ENCODE measurements around the gene MMP7.

Gene MMP7

GRCh38 chr11:102493524-102493923 lies 37.0 kb downstream of the MMP7 start:
- DNase-seq (ENCODE audit: low spot score): no peak

- no peak for DNase-seq (ENCODE audit: low spot score)
Measured at GRCh38 chr11:102491969-102492368, 38.6 kb downstream of the MMP7 start.

GRCh38 chr11:102489186-102490145 lies 41.1 kb downstream of the MMP7 start:
- no peak for DNase-seq (ENCODE audit: low spot score)

- DNase-seq (ENCODE audit: low spot score): no peak
Measured at GRCh38 chr11:102488208-102488607, 42.3 kb downstream of the MMP7 start.

GRCh38 chr11:102487214-102487613 lies 43.3 kb downstream of the MMP7 start:
- DNase-seq (ENCODE audit: low spot score): no peak

GRCh38 chr11:102486584-102486983 lies 44.0 kb downstream of the MMP7 start:
- DNase-seq (ENCODE audit: low spot score): no peak

GRCh38 chr11:102485095-102485722 lies 45.3 kb downstream of the MMP7 start:
- no peak for DNase-seq (ENCODE audit: low spot score)

- no peak for DNase-seq (ENCODE audit: low spot score)
Measured at GRCh38 chr11:102482433-102482832, 48.1 kb downstream of the MMP7 start.

- DNase-seq (ENCODE audit: low spot score): no peak
Measured at GRCh38 chr11:102479733-102480132, 50.8 kb downstream of the MMP7 start.

GRCh38 chr11:102478673-102479299 lies 51.8 kb downstream of the MMP7 start:
- DNase-seq (ENCODE audit: low spot score): no peak

GRCh38 chr11:102476812-102477211 lies 53.7 kb downstream of the MMP7 start:
- DNase-seq (ENCODE audit: low spot score): peak; percentile 22

GRCh38 chr11:102476069-102476468 lies 54.5 kb downstream of the MMP7 start:
- no peak for DNase-seq (ENCODE audit: low spot score)

- no peak for DNase-seq (ENCODE audit: low spot score)
Measured at GRCh38 chr11:102473543-102473942, 57.0 kb downstream of the MMP7 start.

GRCh38 chr11:102472127-102472526 lies 58.4 kb downstream of the MMP7 start:
- no peak for DNase-seq (ENCODE audit: low spot score)

GRCh38 chr11:102471474-102471873 lies 59.1 kb downstream of the MMP7 start:
- no peak for DNase-seq (ENCODE audit: low spot score)
